ENCODE measurements around the gene NEO1.

Gene NEO1

GRCh38 chr15:73354241-73354640 is 302.0 kb downstream of the NEO1 start:
- TF ChIP-seq ARNTL (CRISPR knock-in tag; IDR thresholded peaks at IDR 0.05; ENCODE audit: borderline replicate concordance, low read depth) (no peak), RARB (CRISPR knock-in tag; IDR thresholded peaks at IDR 0.05) (no peak), ZNF565 (CRISPR knock-in tag; conservative IDR thresholded peaks at IDR 0.05; ENCODE audit: low read depth) (no peak), BACH2 (CRISPR knock-in tag; IDR thresholded peaks at IDR 0.05; ENCODE audit: borderline replicate concordance) (no peak), GLIS3 (CRISPR knock-in tag; IDR thresholded peaks at IDR 0.05) (no peak), PPARA (CRISPR knock-in tag; IDR thresholded peaks at IDR 0.05; ENCODE audit: borderline replicate concordance) (no peak), ISL1 (CRISPR knock-in tag; IDR thresholded peaks at IDR 0.05) (no peak)
- ATAC-seq = no peak
